Activated CD8-positive, alpha-beta T cell treated with anti-CD3 and anti-CD28 coated beads for 36 hours (primary cell): Measurements from ENCODE around the gene DTNBP1. TPM values are rescaled to one million over a fixed set of nuclear protein-coding genes. Genes with fewer than 3 reads are reported as not detected.
"Not testable (repeated sequence)": the region's sequence is repeated elsewhere in the genome, so short reads cannot be mapped to it uniquely, and the experiment has no call there.

Experiments used
- ATAC-seq: fragments of 200-7000 bp; cut with Tn5 transposase; one replicate; pipeline ENCODE4 v1.10.0; 2021; ENCODE audit warnings: mild to moderate bottlenecking, moderate library complexity
- CTCF ChIA-PET: fragments of 350-600 bp; sonication (Branson Sonifier 250); formaldehyde crosslinking; loops from one replicate; lab custom pipeline; 2021; ENCODE audit warnings: antibody characterized with exemption; lab: Charles Lee
- POLR2A ChIA-PET: fragments of 350-600 bp; sonication (Branson Sonifier 250); formaldehyde crosslinking; loops from one replicate; lab custom pipeline; 2021; ENCODE audit warnings: antibody characterized with exemption; lab: Charles Lee
- DNase-seq: peaks from one replicate; pipeline ENCODE4 v3.0.0-alpha.2; 2020
- H3K27ac Mint-ChIP-seq: one replicate; pipeline ENCODE4 v1.8.0; 2021; ENCODE audit warnings: mild to moderate bottlenecking, mixed read lengths
- H3K27me3 Mint-ChIP-seq: one replicate; pipeline ENCODE4 v1.8.0; 2021; ENCODE audit warnings: mixed read lengths
- H3K36me3 Mint-ChIP-seq: one replicate; pipeline ENCODE4 v1.8.0; 2021; ENCODE audit warnings: low read depth, mixed read lengths
- H3K4me1 Mint-ChIP-seq: one replicate; pipeline ENCODE4 v1.8.0; 2021; ENCODE audit warnings: low read depth, mixed read lengths
- H3K4me3 Mint-ChIP-seq: one replicate; pipeline ENCODE4 v1.8.0; 2021; ENCODE audit warnings: mild to moderate bottlenecking, moderate library complexity, mixed read lengths
- H3K9me3 Mint-ChIP-seq: one replicate; pipeline ENCODE4 v1.8.0; 2021; ENCODE audit warnings: mixed read lengths
- CTCF ChIP-seq: fragments of 200-600 bp; IDR thresholded peaks from one replicate; pipeline ENCODE4 v1.8.0; 2022; ENCODE audit warnings: antibody characterized with exemption, mild to moderate bottlenecking
- intact Hi-C: fragments of 100-400 bp; cut with micrococcal nuclease; formaldehyde crosslinking; loops from one replicate; pipeline ENCODE4 v1.10.0; 2022
- total RNA-seq, 2 experiments: library from RNA; stranded (reverse); gene quantifications; one replicate each; pipeline ENCODE4 v1.2.3, GENCODE V29; 2021

DTNBP1 gene
- total RNA-seq, 2 experiments from 2014 or later = 12.6 to 14.6 TPM

- CTCF ChIA-PET = no interaction called here
Measured at GRCh38 chr6:15668918-15669317, 6.1 kb upstream of the DTNBP1 start.

GRCh38 chr6:15666896-15667295 is 4.1 kb upstream of the DTNBP1 start:
- CTCF ChIA-PET, H3K27me3 Mint-ChIP-seq, intact Hi-C loops, H3K36me3 Mint-ChIP-seq, ATAC-seq, DNase-seq, H3K9me3 Mint-ChIP-seq, H3K27ac Mint-ChIP-seq, H3K4me3 Mint-ChIP-seq, H3K4me1 Mint-ChIP-seq, POLR2A ChIA-PET: not testable (repeated sequence)

More at GRCh38 chr6:15668918-15669317, 6.1 kb upstream of the DTNBP1 start:
- Mint-ChIP-seq H3K27me3 (peaks cover 5% of the 10 kb centered on the region), H3K27ac (no peak overlapping the region), H3K4me1 (no peaks in the 10 kb centered on the region), H3K4me3 (no peak overlapping the region), H3K36me3 (no peaks in the 10 kb centered on the region), H3K9me3 (no peaks in the 10 kb centered on the region)
- POLR2A ChIA-PET = interaction anchor here (1.0 kb wide), 1 partner anchor 14 kb away, joined by 3 read pairs; no protein-coding TSS in a partner anchor
- DNase-seq = no peak
- no peak for ATAC-seq
- intact Hi-C loops = no loop called here
- no peak for TF ChIP-seq CTCF

- peaks cover 7% of the 10 kb centered on the region for H3K36me3 Mint-ChIP-seq
- TF ChIP-seq CTCF = no peak
- no peaks in the 10 kb centered on the region for H3K9me3 Mint-ChIP-seq
- CTCF ChIA-PET = interaction anchor here (0.8 kb wide), 1 partner anchor 518 kb away, joined by 3 read pairs; no protein-coding TSS in a partner anchor
- H3K4me3 Mint-ChIP-seq = no peak overlapping the region
- DNase-seq (no peak), ATAC-seq (no peak)
- no peak overlapping the region for H3K27ac Mint-ChIP-seq
- H3K27me3 Mint-ChIP-seq = peaks cover 2% of the 10 kb centered on the region
- peaks cover 15% of the 10 kb centered on the region for H3K4me1 Mint-ChIP-seq
- intact Hi-C loops = no loop called here
- POLR2A ChIA-PET = no interaction called here
Measured at GRCh38 chr6:15665237-15665636, 2.4 kb upstream of the DTNBP1 start.

GRCh38 chr6:15663130-15663871 is 473 bp upstream of the DTNBP1 start:
- ATAC-seq = no peak
- TF ChIP-seq CTCF = no peak
- H3K36me3 Mint-ChIP-seq = peaks cover 11% of the 10 kb centered on the region
- ChIA-PET CTCF (no interaction called here), POLR2A (no interaction called here)
- no peak for DNase-seq
- peak overlapping the region; percentile 64 for H3K27ac Mint-ChIP-seq
- intact Hi-C loops = no loop called here
- no peaks in the 10 kb centered on the region for H3K9me3 Mint-ChIP-seq
- peak overlapping the region; percentile 79 for H3K4me3 Mint-ChIP-seq
- peaks cover 23% of the 10 kb centered on the region for H3K4me1 Mint-ChIP-seq
- peaks cover 2% of the 10 kb centered on the region for H3K27me3 Mint-ChIP-seq

- H3K4me3 Mint-ChIP-seq = peak overlapping the region; percentile 79
- TF ChIP-seq CTCF = no peak
- H3K36me3 Mint-ChIP-seq = peaks cover 11% of the 10 kb centered on the region
- H3K4me1 Mint-ChIP-seq = peaks cover 32% of the 10 kb centered on the region
- ATAC-seq = no peak
- intact Hi-C loops = no loop called here
- peaks cover 2% of the 10 kb centered on the region for H3K27me3 Mint-ChIP-seq
- no peak for DNase-seq
- peak overlapping the region; percentile 53 for H3K27ac Mint-ChIP-seq
- POLR2A ChIA-PET = interaction anchor here (0.8 to 1.2 kb wide), 2 partner anchors 9 to 19 kb away, joined by 3 to 7 read pairs; no protein-coding TSS in a partner anchor
- H3K9me3 Mint-ChIP-seq = no peaks in the 10 kb centered on the region
- CTCF ChIA-PET = interaction anchor here (1.2 to 1.3 kb wide), 2 partner anchors 10 to 37 kb away, joined by 6 read pairs; no protein-coding TSS in a partner anchor
Measured at GRCh38 chr6:15661853-15662325, 939 bp downstream of the DTNBP1 start.
